Thymus (tissue), 11 donors: ENCODE results near the gene CPSF3. TPM values are rescaled to one million over a fixed set of nuclear protein-coding genes. Genes with fewer than 3 reads are reported as not detected.

Experiments used
- DNase-seq, 9 donors: peaks; one replicate each; pipeline ENCODE4 v3.0.0-alpha.2; 2013; ENCODE audit warnings: low spot score in 9 of 9, low read depth in 6 of 9, missing footprints in 1 of 9
- H3K27ac ChIP-seq, 2 donors: one replicate each; pipeline ENCODE4 v1.5.1; 2013; ENCODE audit warnings: control low read depth in 1 of 2, low read depth in 1 of 2, low read length in 1 of 2, mild to moderate bottlenecking in 1 of 2, moderate library complexity in 1 of 2
- H3K27me3 ChIP-seq, 2 donors: one replicate each; pipeline ENCODE4 v1.5.1; 2013; ENCODE audit warnings: low read length in 1 of 2; ENCODE audit not compliant: control insufficient read depth in 2 of 2, insufficient read depth in 1 of 2
- H3K36me3 ChIP-seq, 2 donors: one replicate each; pipeline ENCODE4 v1.5.1; 2013; ENCODE audit warnings: low read length in 1 of 2, mild to moderate bottlenecking in 1 of 2, moderate library complexity in 1 of 2; ENCODE audit not compliant: control insufficient read depth in 2 of 2, insufficient read depth in 2 of 2
- H3K4me1 ChIP-seq, 2 donors: one replicate each; pipeline ENCODE4 v1.5.1; 2013; ENCODE audit warnings: low read length in 2 of 2; ENCODE audit not compliant: control insufficient read depth in 2 of 2, insufficient read depth in 2 of 2
- H3K4me3 ChIP-seq, 2 donors: one replicate each; pipeline ENCODE4 v1.5.1; 2013; ENCODE audit warnings: low read length in 2 of 2, control low read depth in 1 of 2, mild to moderate bottlenecking in 1 of 2
- H3K9me3 ChIP-seq, 2 donors: one replicate each; pipeline ENCODE4 v1.5.1; 2013; ENCODE audit warnings: low read length in 1 of 2, mild to moderate bottlenecking in 1 of 2; ENCODE audit not compliant: control insufficient read depth in 2 of 2, insufficient read depth in 1 of 2
- WGBS: extraction: QIAGEN DNeasy Blood & Tissue Kit; methylation state at CpG from one replicate; pipeline ENCODE4 v1.1.7; 2013; 5-methylcytosine and 5-hydroxymethylcytosine counted together
- polyA plus RNA-seq: library from polyadenylated mRNA; stranded (reverse); fragments of 200-250 nt; gene quantifications from one replicate; pipeline ENCODE4 v1.2.3, GENCODE V29; 2013
- total RNA-seq: library from RNA; stranded (reverse); fragments of 120-200 nt; gene quantifications from one replicate; pipeline ENCODE4 v1.2.4, GENCODE V29; 2013
- donor health status: healthy.

The CPSF3 gene
- total and polyA plus RNA-seq, 2 donors: 39.3 to 51.3 TPM

DNA sequence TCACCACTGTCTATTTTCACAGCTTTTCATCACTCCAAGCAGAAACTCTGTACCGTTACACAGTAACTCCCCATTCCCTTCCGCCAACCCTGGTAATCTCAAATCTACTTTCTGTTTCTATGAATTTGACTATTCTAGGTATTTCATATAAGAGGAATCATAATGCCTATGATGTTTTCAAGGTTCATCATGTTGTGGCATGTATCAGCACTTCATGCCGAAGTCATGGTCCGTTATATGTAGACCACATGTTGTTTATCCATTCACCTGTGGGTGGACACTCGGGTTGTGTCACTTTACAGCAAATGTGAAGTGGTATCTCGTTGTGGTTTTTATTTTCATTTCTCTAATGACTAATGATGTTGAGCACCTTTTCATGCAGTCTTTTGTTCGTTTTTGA, 21.6 kb downstream of the CPSF3 start:
- H3K27ac ChIP-seq: no peak overlapping the region
- H3K9me3 ChIP-seq: no peaks in the 10 kb centered on the region
- H3K4me1 ChIP-seq: no peaks in the 10 kb centered on the region
- H3K36me3 ChIP-seq: peaks cover 51 to 67% of the 10 kb centered on the region in 2 donors
- no peak for DNase-seq
- H3K27me3 ChIP-seq: no peaks in the 10 kb centered on the region
- 91% methylated on average over 7 of the region's 7 CpGs for WGBS
- no peak overlapping the region for H3K4me3 ChIP-seq

DNA sequence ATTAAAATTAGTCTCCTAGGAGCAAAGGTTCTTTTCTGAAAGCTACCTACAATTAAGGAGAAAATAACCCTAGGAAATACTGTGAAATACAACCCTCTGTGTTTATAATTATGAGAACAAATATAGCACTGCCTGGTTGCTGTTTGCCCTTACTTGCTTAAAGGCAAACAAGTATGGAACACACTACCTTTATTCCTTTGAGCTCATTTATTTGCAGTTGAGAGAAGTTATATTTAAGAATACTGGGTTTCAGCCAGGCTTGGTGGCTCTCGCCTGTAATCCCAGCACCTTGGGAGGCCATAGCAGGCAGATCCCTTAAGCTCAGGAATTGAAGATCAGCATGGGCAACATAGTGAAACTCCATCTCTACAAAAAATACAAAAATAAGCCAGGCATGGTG, 27.8 kb downstream of the CPSF3 start:
- H3K27ac ChIP-seq: no peak overlapping the region
- H3K27me3 ChIP-seq: no peaks in the 10 kb centered on the region
- 97% methylated on average over 1 of the region's 1 CpG for WGBS
- H3K9me3 ChIP-seq: no peaks in the 10 kb centered on the region
- no peak overlapping the region for H3K4me3 ChIP-seq
- DNase-seq: no peak
- no peaks in the 10 kb centered on the region for H3K4me1 ChIP-seq
- H3K36me3 ChIP-seq: peaks cover 32 to 56% of the 10 kb centered on the region in 2 donors

DNA sequence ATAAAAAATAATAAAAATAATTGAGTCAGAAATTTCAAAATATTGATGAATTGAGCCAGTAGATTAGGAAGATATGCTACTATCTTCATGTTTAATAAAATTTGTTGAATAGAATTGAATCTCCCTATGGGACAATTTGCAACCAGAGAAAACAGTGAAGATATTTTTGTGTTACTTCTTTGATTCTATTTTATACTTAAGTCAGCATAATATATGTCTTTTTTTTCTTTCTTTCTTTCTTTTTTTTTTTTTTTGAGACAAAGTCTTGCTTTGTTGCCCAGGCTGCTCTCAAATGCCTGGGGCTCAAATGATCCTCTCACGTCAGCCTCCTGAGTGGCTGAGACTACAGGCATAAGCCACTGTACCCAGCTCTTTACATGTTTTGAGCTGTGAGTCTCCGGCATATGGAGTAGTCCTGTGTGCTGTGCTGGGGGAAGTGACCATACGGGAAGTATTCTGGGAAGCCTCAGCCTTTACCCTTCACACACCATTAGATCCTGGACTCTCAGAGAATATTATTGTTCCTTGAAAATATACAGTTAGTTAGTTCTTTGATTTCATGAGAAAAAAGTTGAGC, 37.1 kb downstream of the CPSF3 start:
- Histone ChIP-seq H3K27ac (no peak overlapping the region), H3K27me3 (no peaks in the 10 kb centered on the region), H3K4me3 (no peak overlapping the region), H3K4me1 (no peaks in the 10 kb centered on the region), H3K36me3 (peaks cover 19 to 48% of the 10 kb centered on the region in 2 donors), H3K9me3 (no peaks in the 10 kb centered on the region)
- WGBS: 98% methylated on average over 3 of the region's 3 CpGs
- DNase-seq: no peak

DNA sequence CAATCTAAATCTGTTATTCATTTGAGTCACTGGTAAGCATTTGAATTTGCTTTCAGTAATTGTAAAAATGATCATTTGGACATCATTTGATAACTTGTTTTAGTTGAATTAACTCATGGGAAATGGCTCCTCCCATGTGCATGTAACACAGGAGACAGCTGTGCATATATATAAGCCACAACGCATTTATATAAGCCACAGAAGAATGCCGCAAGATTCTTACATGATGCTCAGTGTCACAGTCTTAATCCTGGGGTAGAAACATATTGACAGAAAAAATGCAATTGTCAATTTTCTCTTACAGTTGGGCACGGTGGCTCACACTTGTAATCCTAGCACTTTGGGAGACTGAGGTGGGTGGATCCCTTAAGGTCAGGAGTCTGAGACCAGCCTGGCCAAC, 37.6 kb downstream of the CPSF3 start:
- Histone ChIP-seq H3K9me3 (no peaks in the 10 kb centered on the region), H3K4me1 (no peaks in the 10 kb centered on the region), H3K27me3 (no peaks in the 10 kb centered on the region), H3K36me3 (peaks cover 25 to 54% of the 10 kb centered on the region in 2 donors), H3K27ac (no peak overlapping the region), H3K4me3 (no peak overlapping the region)
- 97% methylated on average over 3 of the region's 3 CpGs for WGBS
- no peak for DNase-seq

DNA sequence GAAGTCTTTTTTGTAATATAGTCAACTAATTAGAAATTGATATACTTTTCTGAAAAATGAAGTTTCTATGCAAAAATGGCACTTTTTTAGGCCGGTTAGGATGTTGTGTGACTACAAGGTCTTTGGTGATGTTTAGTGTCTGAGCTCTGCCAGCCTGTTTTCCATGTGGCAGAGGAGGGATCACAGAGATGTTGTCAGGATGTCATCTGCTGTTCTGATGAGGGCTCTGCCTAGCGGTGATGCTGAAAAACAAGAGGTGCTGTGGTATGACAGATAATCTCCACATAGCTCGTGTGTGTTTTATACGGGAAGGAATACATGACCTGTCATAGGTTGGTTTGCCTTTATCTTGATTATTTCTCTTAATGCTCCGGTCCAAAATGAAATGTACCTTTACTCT, 38.9 kb downstream of the CPSF3 start:
- Histone ChIP-seq H3K27me3 (no peaks in the 10 kb centered on the region), H3K9me3 (no peaks in the 10 kb centered on the region), H3K27ac (no peak overlapping the region), H3K4me3 (no peak overlapping the region), H3K4me1 (no peaks in the 10 kb centered on the region), H3K36me3 (peaks cover 27 to 52% of the 10 kb centered on the region in 2 donors)
- DNase-seq: no peak
- WGBS: 97% methylated on average over 5 of the region's 5 CpGs

DNA sequence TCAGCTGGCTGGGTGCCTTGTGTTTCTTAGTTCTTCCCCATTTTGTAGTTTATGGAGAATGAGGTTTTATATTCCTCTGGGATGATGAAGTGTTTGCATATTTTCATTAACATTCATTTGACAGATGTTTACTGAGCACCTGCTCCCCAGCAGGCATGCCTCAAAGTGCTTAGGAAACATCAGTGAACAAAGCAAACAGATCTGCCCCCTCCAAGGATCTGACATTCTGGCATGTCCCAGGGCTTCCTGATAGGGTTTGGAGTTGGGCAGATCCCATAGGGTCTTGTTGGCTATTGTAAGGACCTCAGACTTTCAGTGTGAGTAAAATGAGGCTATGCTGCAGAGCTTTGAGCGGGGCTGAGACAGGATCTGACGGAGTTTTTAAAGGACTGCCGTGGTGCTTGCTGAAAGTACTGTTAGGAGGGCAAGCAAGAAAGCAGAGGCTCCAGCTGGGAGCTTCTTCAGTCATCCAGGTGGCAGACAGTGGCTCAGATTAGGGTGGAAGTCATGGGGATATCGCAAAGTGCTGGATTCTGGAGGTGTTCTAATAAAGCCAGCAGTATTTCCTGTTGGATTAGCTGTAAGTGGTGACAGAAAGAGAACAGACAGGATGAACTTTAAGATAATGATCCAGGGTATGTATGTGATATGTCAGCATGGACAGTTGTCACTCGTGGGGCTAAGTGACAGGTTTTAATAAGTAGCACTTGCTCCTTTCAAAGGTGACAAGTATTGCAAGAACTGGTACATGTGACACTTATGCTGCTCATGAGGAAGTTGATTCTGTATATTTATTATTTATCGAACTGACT, 39.6 kb downstream of the CPSF3 start:
- H3K4me3 ChIP-seq: no peak overlapping the region
- H3K36me3 ChIP-seq: peaks cover 30 to 55% of the 10 kb centered on the region in 2 donors
- DNase-seq: no peak
- H3K27ac ChIP-seq: no peak overlapping the region
- no peaks in the 10 kb centered on the region for H3K4me1 ChIP-seq
- H3K27me3 ChIP-seq: no peaks in the 10 kb centered on the region
- WGBS: 96% methylated on average over 6 of the region's 6 CpGs
- H3K9me3 ChIP-seq: no peaks in the 10 kb centered on the region

DNA sequence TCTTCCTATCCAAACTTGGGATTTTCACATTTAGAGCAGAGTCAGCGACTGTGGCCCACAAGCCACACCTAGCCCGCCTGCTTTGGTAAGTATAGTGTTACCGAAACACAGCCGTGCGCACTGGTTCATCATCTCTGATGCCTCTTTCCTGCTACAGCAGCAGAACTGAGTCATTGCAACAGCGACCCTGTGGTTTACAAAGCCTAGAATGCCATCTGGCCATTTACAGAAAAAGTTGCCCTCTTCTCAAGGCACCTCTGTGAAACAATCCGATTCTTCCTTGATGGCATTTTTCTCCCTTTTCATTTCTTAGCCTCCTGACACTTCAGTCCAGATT, 40.2 kb downstream of the CPSF3 start:
- H3K27ac ChIP-seq: no peak overlapping the region
- WGBS: 88% methylated on average over 7 of the region's 7 CpGs

DNA sequence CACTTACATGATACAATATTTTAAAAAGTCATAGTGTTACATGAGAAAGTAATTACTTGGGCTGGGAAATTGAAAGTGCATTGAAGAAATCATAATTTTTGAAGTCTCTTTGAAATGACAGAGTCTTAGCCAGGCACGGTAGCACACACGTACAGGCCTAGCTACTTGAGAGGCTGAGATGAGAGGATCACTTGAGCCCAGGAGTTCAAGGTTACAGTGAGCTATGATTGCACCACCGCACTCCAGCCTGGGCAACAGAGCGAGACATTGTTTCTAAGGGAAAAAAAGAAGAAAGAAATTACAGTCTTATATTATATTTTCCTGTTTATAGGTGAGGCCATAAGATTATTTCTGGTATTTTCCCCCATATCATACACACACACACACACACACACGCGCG, 41.7 kb downstream of the CPSF3 start:
- Histone ChIP-seq H3K27ac (no peak overlapping the region), H3K36me3 (peaks cover 46 to 56% of the 10 kb centered on the region in 2 donors), H3K27me3 (no peaks in the 10 kb centered on the region), H3K9me3 (no peaks in the 10 kb centered on the region), H3K4me1 (no peaks in the 10 kb centered on the region), H3K4me3 (no peak overlapping the region)
- WGBS: 88% methylated on average over 7 of the region's 7 CpGs
- no peak for DNase-seq

More for the DNA sequence above, 40.2 kb downstream of the CPSF3 start:
- no peaks in the 10 kb centered on the region for H3K9me3 ChIP-seq
- no peaks in the 10 kb centered on the region for H3K4me1 ChIP-seq
- no peak for DNase-seq
- H3K36me3 ChIP-seq: peaks cover 33 to 55% of the 10 kb centered on the region in 2 donors
- no peak overlapping the region for H3K4me3 ChIP-seq
- no peaks in the 10 kb centered on the region for H3K27me3 ChIP-seq

DNA sequence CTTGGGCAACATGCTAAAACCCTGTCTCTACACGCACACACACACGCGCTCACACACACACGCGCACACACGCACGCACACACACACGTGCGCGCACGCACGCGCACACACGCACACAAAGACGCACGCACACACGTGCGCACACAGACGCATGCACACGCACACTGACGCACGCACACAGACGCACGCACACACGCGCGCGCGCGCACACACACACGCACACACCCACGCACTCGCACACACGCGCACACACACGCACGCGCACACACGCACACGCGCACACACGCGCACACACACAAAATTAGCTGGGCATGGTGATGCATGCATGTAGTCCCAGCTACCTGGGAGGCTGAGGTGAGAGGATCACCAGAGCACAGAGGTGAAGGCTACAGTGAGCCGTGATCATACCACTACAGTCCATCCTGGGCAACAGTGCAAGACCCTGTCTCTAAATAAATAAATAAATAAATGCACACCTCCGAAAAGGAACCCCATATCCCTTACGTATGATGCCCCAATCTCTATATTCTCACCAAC, 42.8 kb downstream of the CPSF3 start:
- Histone ChIP-seq H3K27me3 (no peaks in the 10 kb centered on the region), H3K36me3 (peaks cover 47 to 56% of the 10 kb centered on the region in 2 donors), H3K27ac (no peak overlapping the region), H3K9me3 (no peaks in the 10 kb centered on the region), H3K4me1 (no peaks in the 10 kb centered on the region), H3K4me3 (no peak overlapping the region)
- DNase-seq: no peak
- WGBS: 87% methylated on average over 46 of the region's 46 CpGs
